HG03558 (cell line): Measurements from ENCODE around the gene PTH.

ENCODE experiments used
- ATAC-seq: cut with Tn5 transposase; IDR thresholded peaks from one replicate; pipeline ENCODE4 v1.9.1; 2021; ENCODE audit warnings: moderate number of reproducible peaks; ENCODE audit not compliant: unreplicated experiment; ENCODE audit errors: extremely low read depth

Gene PTH

GRCh38 chr11:13450832-13451397 lies 44.9 kb downstream of the PTH start:
- ATAC-seq = no peak

DNA sequence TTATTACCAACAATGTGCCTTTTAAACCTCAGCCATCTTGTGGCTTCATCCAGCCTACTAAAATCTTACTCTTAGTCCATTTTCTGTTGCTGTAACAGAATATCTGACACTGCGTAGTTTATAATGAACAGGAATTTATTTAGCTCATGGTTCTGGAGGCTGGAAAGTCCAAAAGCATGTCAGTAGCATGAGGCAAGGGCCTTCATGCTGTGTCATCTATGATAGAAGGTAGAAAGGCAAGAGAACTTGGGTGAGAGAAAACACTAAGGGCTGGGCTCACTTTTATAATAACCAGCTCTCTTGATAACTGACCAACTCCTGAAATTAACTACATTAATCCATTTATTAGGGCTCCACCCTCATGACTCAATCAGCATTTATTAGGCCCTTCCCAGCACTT lies 46.3 kb downstream of the PTH start:
- ATAC-seq = no peak

DNA sequence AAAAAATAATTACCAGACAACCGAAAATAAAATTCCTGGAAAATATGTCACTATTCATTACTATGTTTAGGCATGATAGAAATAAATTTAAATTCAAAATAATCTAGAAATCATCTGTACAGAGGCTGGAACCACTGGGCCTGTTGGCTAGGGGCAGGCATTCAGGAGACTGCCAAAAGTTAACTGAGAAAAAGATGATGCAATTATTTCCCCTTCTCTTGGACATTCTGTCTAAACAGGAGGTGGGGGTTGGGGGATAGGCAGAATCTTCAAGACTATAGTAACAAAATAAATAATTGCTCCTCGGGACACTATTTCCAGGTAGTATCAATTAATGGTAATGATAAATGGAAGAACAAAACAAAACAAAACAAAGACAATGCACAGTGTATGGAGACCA lies 46.9 kb downstream of the PTH start:
- no peak for ATAC-seq

DNA sequence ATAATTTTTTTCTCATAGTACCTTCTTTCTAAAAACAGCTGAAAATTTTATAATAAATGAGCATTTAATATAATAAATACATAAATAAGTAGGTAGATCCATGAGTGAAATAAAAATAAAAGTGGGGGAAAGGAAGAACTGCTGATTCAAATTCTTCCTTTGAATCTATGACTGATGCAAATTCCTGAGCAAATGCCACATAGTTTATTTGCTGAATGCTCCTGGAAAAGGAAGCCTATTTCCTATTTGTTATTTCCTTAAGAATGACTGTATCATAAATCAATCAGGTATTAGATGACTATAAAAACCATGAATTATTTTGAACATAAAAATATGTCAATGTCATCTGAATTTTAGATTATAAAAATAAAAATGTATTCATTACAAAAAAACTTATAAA lies 49.4 kb downstream of the PTH start:
- no peak for ATAC-seq

GRCh38 chr11:13445588-13445987 lies 50.2 kb downstream of the PTH start:
- ATAC-seq = no peak
